ENCODE measurements around the gene ZIC3.

- TF ChIP-seq CTCF (conservative IDR thresholded peaks at IDR 0.05) (no peak), EZH2 (IDR thresholded peaks at IDR 0.05; ENCODE audit: low read depth) (no peak)
These were observed 3.6 kb downstream of the ZIC3 start for GRCh38 chrX:137569470-137569891.
